Smooth muscle cell (in vitro differentiated cells): ENCODE measurements around the gene LRCH2. TPM values are rescaled to one million over a fixed set of nuclear protein-coding genes. Genes with fewer than 3 reads are reported as not detected.

Experiments used
- DNase-seq: peaks from one replicate; lab custom pipeline; 2025; ENCODE audit not compliant: unreplicated experiment; lab: John Stamatoyannopoulos, UW
- H2AFZ ChIP-seq: fragments of 200-600 bp; sonication (generic); 2 replicates; pipeline ENCODE4 v1.6.0; 2016; ENCODE audit warnings: antibody characterized with exemption, low read depth, mild to moderate bottlenecking
- H3F3A ChIP-seq: fragments of 200-600 bp; sonication (generic); 2 replicates; pipeline ENCODE4 v1.6.0; 2017; ENCODE audit warnings: antibody characterized with exemption, low read depth
- H3K27ac ChIP-seq: fragments of 200-600 bp; sonication (generic); 2 replicates; pipeline ENCODE4 v1.5.1; 2016; ENCODE audit warnings: low read depth, mild to moderate bottlenecking
- H3K27me3 ChIP-seq: fragments of 200-600 bp; sonication (generic); 2 replicates; pipeline ENCODE4 v1.6.1; 2016; ENCODE audit warnings: low read depth, mild to moderate bottlenecking
- H3K36me3 ChIP-seq: fragments of 200-600 bp; sonication (generic); 2 replicates; pipeline ENCODE4 v1.5.1; 2016; ENCODE audit warnings: low read depth
- H3K4me1 ChIP-seq: fragments of 200-600 bp; sonication (generic); 2 replicates; pipeline ENCODE4 v1.5.1; 2016; ENCODE audit warnings: low read depth
- H3K4me2 ChIP-seq: fragments of 200-600 bp; sonication (generic); 2 replicates; pipeline ENCODE4 v1.6.0; 2016; ENCODE audit warnings: mild to moderate bottlenecking
- H3K4me3 ChIP-seq: fragments of 200-600 bp; sonication (generic); 2 replicates; pipeline ENCODE4 v1.5.1; 2016; ENCODE audit warnings: mild to moderate bottlenecking
- H3K79me2 ChIP-seq: fragments of 200-600 bp; sonication (generic); 2 replicates; pipeline ENCODE4 v1.6.0; 2016; ENCODE audit warnings: low read depth, mild to moderate bottlenecking
- H3K9ac ChIP-seq: fragments of 200-600 bp; sonication (generic); 2 replicates; pipeline ENCODE4 v1.6.0; 2016; ENCODE audit warnings: low read depth
- H3K9me3 ChIP-seq: fragments of 200-600 bp; sonication (generic); replicated peaks from 2 replicates; pipeline ENCODE4 v1.5.1; 2016; ENCODE audit warnings: low read depth
- H4K20me1 ChIP-seq: fragments of 200-600 bp; sonication (generic); 2 replicates; pipeline ENCODE4 v1.6.0; 2016; ENCODE audit warnings: low read depth
- CTCF ChIP-seq: fragments of 200-600 bp; sonication (generic); IDR thresholded peaks from 2 replicates; pipeline ENCODE4 v1.5.1; 2017; ENCODE audit warnings: borderline replicate concordance, mild to moderate bottlenecking, antibody characterized with exemption; ENCODE audit not compliant: insufficient read depth, poor library complexity, severe bottlenecking
- WGBS: methylation state at CpG from one replicate; pipeline ENCODE4 v1.1.7; 2016; ENCODE audit warnings: low lambda C conversion rate; 5-methylcytosine and 5-hydroxymethylcytosine counted together
- polyA plus RNA-seq: library from polyadenylated mRNA; unstranded; fragments of >200 nt; fragmentation: Nextera tagmentation; extraction: Ambion mirVana; gene quantifications from 2 replicates; pipeline ENCODE4 v1.2.1, GENCODE V29; 2016
- total RNA-seq: library from RNA; depleted of rRNA; stranded (reverse); fragments of >200 nt; gene quantifications from 2 replicates; pipeline ENCODE4 v1.2.3, GENCODE V29; 2014

LRCH2 gene
- total and polyA plus RNA-seq, 2 experiments from 2014 or later: 3.1 to 29.4 TPM

DNA sequence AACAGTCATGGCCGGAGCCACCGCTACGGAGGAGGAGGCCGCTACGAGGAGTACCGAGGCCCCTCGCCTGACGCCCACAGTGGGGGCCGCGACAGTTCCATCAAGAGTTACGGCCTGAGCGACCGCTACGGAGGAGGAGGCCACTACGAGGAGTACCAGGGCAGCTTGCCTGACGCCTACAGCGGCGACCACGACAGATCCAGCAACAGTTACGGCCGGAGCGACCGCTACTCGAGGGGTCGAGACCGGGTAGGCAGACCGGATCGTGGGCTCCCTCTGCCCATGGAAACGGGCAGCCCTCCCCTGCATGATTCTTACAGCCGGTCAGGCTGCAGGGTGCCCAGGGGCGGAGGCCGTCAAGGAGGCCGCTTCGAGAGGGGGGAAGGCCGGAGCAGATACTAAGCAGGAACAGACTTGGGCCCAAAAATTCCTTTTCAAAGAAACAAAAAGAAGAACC lies 41.6 kb downstream of the LRCH2 start:
- Histone ChIP-seq H3K36me3 (no peaks in the 10 kb centered on the region), H3K9ac (no peak overlapping the region), H3F3A (no peaks in the 10 kb centered on the region), H3K27ac (no peak overlapping the region), H3K4me2 (no peak overlapping the region), H3K4me3 (no peak overlapping the region), H4K20me1 (no peaks in the 10 kb centered on the region), H2AFZ (no peak overlapping the region), H3K4me1 (no peaks in the 10 kb centered on the region), H3K27me3 (no peaks in the 10 kb centered on the region), H3K9me3 (no peaks in the 10 kb centered on the region), H3K79me2 (peaks cover 19% of the 10 kb centered on the region)
- WGBS: 92% methylated on average over 35 of the region's 35 CpGs
- no peak for TF ChIP-seq CTCF
- no peak for DNase-seq

DNA sequence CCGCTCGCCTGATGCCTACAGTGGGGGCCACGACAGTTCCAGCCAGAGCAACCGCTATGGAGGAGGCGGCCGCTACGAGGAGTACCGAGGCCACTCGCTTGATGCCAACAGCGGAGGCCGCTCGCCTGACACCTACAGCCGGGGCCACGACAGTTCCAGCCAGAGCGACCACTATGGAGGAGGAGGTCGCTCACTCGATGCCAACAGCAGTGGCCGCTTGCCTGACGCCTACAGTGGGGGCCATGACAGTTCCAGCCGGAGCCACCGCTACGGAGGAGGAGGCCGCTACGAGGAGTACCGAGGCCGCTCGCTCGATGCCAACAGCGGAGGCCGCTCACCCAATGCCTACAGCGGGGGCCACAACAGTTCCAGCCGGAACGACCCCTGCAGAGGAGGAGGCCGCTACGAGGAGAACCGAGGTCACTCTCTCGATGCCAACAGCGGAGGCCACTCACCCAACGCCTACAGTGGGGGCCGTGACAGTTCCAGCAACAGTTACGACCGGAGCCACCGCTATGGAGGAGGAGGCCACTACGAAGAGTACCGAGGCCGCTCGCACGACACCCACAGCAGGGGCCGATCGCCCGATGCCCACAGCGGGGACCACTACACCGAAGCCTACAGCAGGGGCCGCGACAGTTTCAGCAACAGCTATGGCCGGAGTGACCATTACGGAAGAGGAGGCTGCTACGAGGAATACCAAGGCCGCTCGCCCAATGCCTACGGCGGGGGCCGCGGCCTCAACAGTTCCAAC lies 42.2 kb downstream of the LRCH2 start:
- Histone ChIP-seq H4K20me1 (no peaks in the 10 kb centered on the region), H3K36me3 (no peaks in the 10 kb centered on the region), H3K4me2 (no peak overlapping the region), H3K9ac (no peak overlapping the region), H3F3A (no peaks in the 10 kb centered on the region), H3K27me3 (no peaks in the 10 kb centered on the region), H3K4me3 (no peak overlapping the region), H3K27ac (no peak overlapping the region), H3K9me3 (no peaks in the 10 kb centered on the region), H3K79me2 (peaks cover 19% of the 10 kb centered on the region), H2AFZ (no peak overlapping the region), H3K4me1 (no peaks in the 10 kb centered on the region)
- 96% methylated on average over 59 of the region's 64 CpGs for WGBS
- no peak for DNase-seq
- no peak for TF ChIP-seq CTCF

GRCh38 chrX:115190636-115191489 lies 43.0 kb downstream of the LRCH2 start:
- Histone ChIP-seq H3F3A (no peaks in the 10 kb centered on the region), H3K79me2 (peaks cover 17% of the 10 kb centered on the region), H4K20me1 (no peaks in the 10 kb centered on the region), H3K27me3 (no peaks in the 10 kb centered on the region), H3K36me3 (no peaks in the 10 kb centered on the region), H2AFZ (no peak overlapping the region), H3K9me3 (no peaks in the 10 kb centered on the region), H3K4me1 (no peaks in the 10 kb centered on the region), H3K4me2 (no peak overlapping the region), H3K9ac (no peak overlapping the region), H3K27ac (no peak overlapping the region), H3K4me3 (no peak overlapping the region)
- WGBS: 97% methylated on average over 63 of the region's 64 CpGs
- TF ChIP-seq CTCF: no peak
- DNase-seq: no peak
